K562 (cell line): ENCODE results near the gene IKBKE.

ENCODE experiments used
- BRF2 ChIP-seq: IDR thresholded peaks from 3 replicates; pipeline ENCODE4 v1.6.1; 2011; ENCODE audit warnings: borderline replicate concordance, mild to moderate bottlenecking; ENCODE audit not compliant: insufficient read length, insufficient read depth
- EGR1 ChIP-seq: fragments of 450-650 bp; conservative IDR thresholded peaks from 2 replicates; pipeline ENCODE4 v1.6.1; 2017; ENCODE audit warnings: mild to moderate bottlenecking
- KDM1A ChIP-seq, 2 experiments: fragments of 450-650 bp; IDR thresholded peaks; 2 replicates each; pipeline ENCODE4 v1.6.1; 2016; ENCODE audit warnings: mild to moderate bottlenecking in 2 of 2
- MED1 ChIP-seq: sonication (generic); formaldehyde crosslinking; IDR thresholded peaks from 2 replicates; pipeline ENCODE4 v1.8.1; 2023; ENCODE audit warnings: missing genetic modification reagents, borderline replicate concordance
- MEF2A ChIP-seq: IDR thresholded peaks from 2 replicates; pipeline ENCODE4 v1.6.1; 2011; ENCODE audit warnings: low read depth, mild to moderate bottlenecking, low read length, moderate library complexity; ENCODE audit not compliant: control insufficient read depth
- POLR2AphosphoS2 ChIP-seq: IDR thresholded peaks from 2 replicates; pipeline ENCODE4 v1.6.1; 2012; ENCODE audit warnings: low read length, improper control_type of control experiment
- RBM17 ChIP-seq: fragments of 200-400 bp; formaldehyde crosslinking; IDR thresholded peaks from 2 replicates; pipeline ENCODE4 v1.6.1; 2017; ENCODE audit warnings: low read depth, mild to moderate bottlenecking, low read length, borderline replicate concordance
- RBM39 ChIP-seq: fragments of 200-400 bp; formaldehyde crosslinking; optimal IDR thresholded peaks from 2 replicates; pipeline ENCODE3; 2018; ENCODE audit warnings: low read depth, low read length
- SLC30A9 ChIP-seq: fragments of 250-450 bp; sonication (Bioruptor Pico); IDR thresholded peaks from 2 replicates; pipeline ENCODE4 v1.8.0; 2022; ENCODE audit warnings: mild to moderate bottlenecking, moderate library complexity
- THAP7 ChIP-seq: fragments of 250-450 bp; sonication (Bioruptor Pico); IDR thresholded peaks from 2 replicates; pipeline ENCODE4 v1.5.0; 2021
- ZNF12 ChIP-seq: sonication (generic); formaldehyde crosslinking; IDR thresholded peaks from 2 replicates; pipeline ENCODE4 v1.4.0; 2020; ENCODE audit warnings: mild to moderate bottlenecking, missing genetic modification reagents
- TF ChIP-seq, protein P1 (sequence below), 3 experiments: IDR thresholded peaks in 2 of 3; conservative IDR thresholded peaks in 1 of 3; 2 replicates each; pipeline ENCODE4 v1.5.1; 2011 to 2012; ENCODE audit warnings: low read length in 3 of 3, mild to moderate bottlenecking in 3 of 3, control low read depth in 2 of 3, improper control_type of control experiment in 1 of 3, inconsistent platforms in 1 of 3, low read depth in 1 of 3, mixed read lengths in 1 of 3, moderate library complexity in 1 of 3; ENCODE audit not compliant: insufficient read depth in 2 of 3
- TF ChIP-seq, protein P2 (sequence below): sonication (generic); formaldehyde crosslinking; IDR thresholded peaks from 2 replicates; pipeline ENCODE4 v1.4.0; 2020; ENCODE audit warnings: mild to moderate bottlenecking, missing genetic modification reagents

- TF ChIP-seq, protein P1, sequence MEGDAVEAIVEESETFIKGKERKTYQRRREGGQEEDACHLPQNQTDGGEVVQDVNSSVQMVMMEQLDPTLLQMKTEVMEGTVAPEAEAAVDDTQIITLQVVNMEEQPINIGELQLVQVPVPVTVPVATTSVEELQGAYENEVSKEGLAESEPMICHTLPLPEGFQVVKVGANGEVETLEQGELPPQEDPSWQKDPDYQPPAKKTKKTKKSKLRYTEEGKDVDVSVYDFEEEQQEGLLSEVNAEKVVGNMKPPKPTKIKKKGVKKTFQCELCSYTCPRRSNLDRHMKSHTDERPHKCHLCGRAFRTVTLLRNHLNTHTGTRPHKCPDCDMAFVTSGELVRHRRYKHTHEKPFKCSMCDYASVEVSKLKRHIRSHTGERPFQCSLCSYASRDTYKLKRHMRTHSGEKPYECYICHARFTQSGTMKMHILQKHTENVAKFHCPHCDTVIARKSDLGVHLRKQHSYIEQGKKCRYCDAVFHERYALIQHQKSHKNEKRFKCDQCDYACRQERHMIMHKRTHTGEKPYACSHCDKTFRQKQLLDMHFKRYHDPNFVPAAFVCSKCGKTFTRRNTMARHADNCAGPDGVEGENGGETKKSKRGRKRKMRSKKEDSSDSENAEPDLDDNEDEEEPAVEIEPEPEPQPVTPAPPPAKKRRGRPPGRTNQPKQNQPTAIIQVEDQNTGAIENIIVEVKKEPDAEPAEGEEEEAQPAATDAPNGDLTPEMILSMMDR (IDR thresholded peaks at IDR 0.05 in 2 of 3, conservative IDR thresholded peaks at IDR 0.05 in 1 of 3; ENCODE audit: insufficient read depth in 2 of 3, low read depth in 1 of 3, low read length in 3 of 3) = no peak
- TF ChIP-seq THAP7 (no peak), KDM1A (IDR thresholded peaks at IDR 0.05) (no peak), MEF2A (no peak), MED1 (CRISPR knock-in tag) (no peak), RBM17 (no peak), POLR2AphosphoS2 (no peak), SLC30A9 (CRISPR knock-in tag) (no peak), ZNF12 (no peak), BRF2 (no peak), EGR1 (no peak), RBM39 (no peak)
- TF ChIP-seq, protein P2, sequence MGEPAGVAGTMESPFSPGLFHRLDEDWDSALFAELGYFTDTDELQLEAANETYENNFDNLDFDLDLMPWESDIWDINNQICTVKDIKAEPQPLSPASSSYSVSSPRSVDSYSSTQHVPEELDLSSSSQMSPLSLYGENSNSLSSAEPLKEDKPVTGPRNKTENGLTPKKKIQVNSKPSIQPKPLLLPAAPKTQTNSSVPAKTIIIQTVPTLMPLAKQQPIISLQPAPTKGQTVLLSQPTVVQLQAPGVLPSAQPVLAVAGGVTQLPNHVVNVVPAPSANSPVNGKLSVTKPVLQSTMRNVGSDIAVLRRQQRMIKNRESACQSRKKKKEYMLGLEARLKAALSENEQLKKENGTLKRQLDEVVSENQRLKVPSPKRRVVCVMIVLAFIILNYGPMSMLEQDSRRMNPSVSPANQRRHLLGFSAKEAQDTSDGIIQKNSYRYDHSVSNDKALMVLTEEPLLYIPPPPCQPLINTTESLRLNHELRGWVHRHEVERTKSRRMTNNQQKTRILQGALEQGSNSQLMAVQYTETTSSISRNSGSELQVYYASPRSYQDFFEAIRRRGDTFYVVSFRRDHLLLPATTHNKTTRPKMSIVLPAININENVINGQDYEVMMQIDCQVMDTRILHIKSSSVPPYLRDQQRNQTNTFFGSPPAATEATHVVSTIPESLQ = no peak
Measured at GRCh38 chr1:206429421-206429820, 40.9 kb upstream of the IKBKE start.
